GM12878 (cell line): ENCODE measurements around the gene TFAP2E. TPM values are rescaled to one million over a fixed set of nuclear protein-coding genes. Genes with fewer than 3 reads are reported as not detected.
A peak's percentile ranks its signal among the peaks of the same experiment; 100 is the strongest.

ENCODE experiments used
- BACH1 ChIP-seq: fragments of 450-650 bp; IDR thresholded peaks from 2 replicates; pipeline ENCODE4 v1.6.1; 2017; ENCODE audit warnings: mild to moderate bottlenecking, borderline replicate concordance
- BCL11A ChIP-seq: IDR thresholded peaks from 2 replicates; pipeline ENCODE4 v1.6.1; 2011; ENCODE audit warnings: low read depth, low read length
- BRCA1 ChIP-seq: IDR thresholded peaks from 2 replicates; pipeline ENCODE4 v1.6.1; 2011; ENCODE audit warnings: low read depth, low read length, improper control_type of control experiment
- CEBPB ChIP-seq, 2 experiments: fragments of 150-350 bp in 1 of 2; IDR thresholded peaks; 2 replicates each; pipeline ENCODE4 v1.6.1; 2012 to 2014; ENCODE audit warnings: low read depth in 2 of 2, low read length in 2 of 2, borderline replicate concordance in 1 of 2, inconsistent platforms in 1 of 2
- CHD1 ChIP-seq: IDR thresholded peaks from 2 replicates; pipeline ENCODE4 v1.6.1; 2012; ENCODE audit warnings: low read depth, low read length, improper control_type of control experiment
- EP300 ChIP-seq, 2 experiments: fragments of 150-350 bp in 1 of 2; IDR thresholded peaks; 2 replicates each; pipeline ENCODE4 v1.6.1; 2011 to 2012; ENCODE audit warnings: low read depth in 2 of 2, low read length in 2 of 2, borderline replicate concordance in 1 of 2, improper control_type of control experiment in 1 of 2, inconsistent platforms in 1 of 2; ENCODE audit not compliant: control insufficient read depth in 1 of 2
- HDGF ChIP-seq: fragments of 450-650 bp; IDR thresholded peaks from 2 replicates; pipeline ENCODE4 v1.6.1; 2016; ENCODE audit warnings: antibody characterized with exemption
- KAT2A ChIP-seq: conservative IDR thresholded peaks from 2 replicates; pipeline ENCODE4 v1.6.1; 2011; ENCODE audit warnings: low read depth, low read length; ENCODE audit not compliant: control insufficient read depth
- MEF2A ChIP-seq: IDR thresholded peaks from 2 replicates; pipeline ENCODE4 v1.6.1; 2011; ENCODE audit warnings: low read depth, mild to moderate bottlenecking, low read length, moderate library complexity; ENCODE audit not compliant: insufficient read depth
- MYB ChIP-seq: fragments of 150-350 bp; IDR thresholded peaks from 2 replicates; pipeline ENCODE4 v1.6.1; 2014; ENCODE audit warnings: mild to moderate bottlenecking, low read depth, low read length, borderline replicate concordance
- NFYA ChIP-seq: IDR thresholded peaks from 2 replicates; pipeline ENCODE4 v1.6.1; 2011; ENCODE audit warnings: low read depth, mild to moderate bottlenecking, low read length, improper control_type of control experiment, borderline replicate concordance
- NFYB ChIP-seq: IDR thresholded peaks from 2 replicates; pipeline ENCODE4 v1.6.1; 2011; ENCODE audit warnings: low read depth, mild to moderate bottlenecking, low read length, improper control_type of control experiment, moderate library complexity; ENCODE audit not compliant: insufficient read depth
- PAX5 ChIP-seq: IDR thresholded peaks from 2 replicates; pipeline ENCODE4 v1.6.1; 2011; ENCODE audit warnings: low read depth, low read length, borderline replicate concordance
- POU2F2 ChIP-seq: IDR thresholded peaks from 3 replicates; pipeline ENCODE4 v1.6.1; 2011; ENCODE audit warnings: low read depth, mild to moderate bottlenecking, low read length, borderline replicate concordance
- STAT1 ChIP-seq: fragments of 450-650 bp; conservative IDR thresholded peaks from 2 replicates; pipeline ENCODE4 v1.6.1; 2014; ENCODE audit warnings: antibody characterized with exemption, mild to moderate bottlenecking
- YY1 ChIP-seq: IDR thresholded peaks from 2 replicates; pipeline ENCODE4 v1.6.1; 2011; ENCODE audit warnings: low read depth, mild to moderate bottlenecking, low read length
- ZBED1 ChIP-seq: IDR thresholded peaks from 2 replicates; pipeline ENCODE4 v1.6.1; 2016; ENCODE audit warnings: borderline replicate concordance
- ZNF207 ChIP-seq: fragments of 450-650 bp; IDR thresholded peaks from 2 replicates; pipeline ENCODE4 v1.6.1; 2014; ENCODE audit warnings: antibody characterized with exemption, mild to moderate bottlenecking, borderline replicate concordance
- polyA plus RNA-seq, 11 experiments: library from polyadenylated mRNA; depleted of rRNA in 4 of 11; unstranded in 6 of 11; stranded (reverse) in 5 of 11; fragments of >200 nt; fragmentation: Nextera tagmentation in 4 of 11; fragmentation: Illumina TruSeq in 1 of 11; extraction: Ambion mirVana in 4 of 11; extraction: Trizol in 1 of 11; gene quantifications; 1 replicate in 1 of 11; 2 replicates in 10 of 11; pipeline versions ENCODE4 v1.2.1 to v1.2.3, GENCODE V29; 2011 to 2016; ENCODE audit warnings: inconsistent platforms in 2 of 11, missing spikeins in 2 of 11, low read depth in 1 of 11
- total RNA-seq, 4 experiments: library from RNA; depleted of rRNA in 3 of 4; stranded (reverse); fragments of >200 nt in 3 of 4; fragmentation: Illumina TruSeq in 1 of 4; extraction: Trizol in 1 of 4; gene quantifications; 2 replicates each; pipeline versions ENCODE4 v1.2.1 to v1.2.3, GENCODE V29; 2013 to 2021
- TF ChIP-seq, protein P1 (sequence below): fragments of 150-350 bp; IDR thresholded peaks from 2 replicates; pipeline ENCODE4 v1.6.1; 2016; ENCODE audit warnings: low read depth, low read length
- TF ChIP-seq, protein P2 (sequence below): IDR thresholded peaks from 2 replicates; pipeline ENCODE4 v1.6.1; 2012; ENCODE audit warnings: mild to moderate bottlenecking, low read depth, low read length
- TF ChIP-seq, protein P3 (sequence below): fragments of 150-350 bp; IDR thresholded peaks from 2 replicates; pipeline ENCODE4 v1.6.1; 2014; ENCODE audit warnings: mild to moderate bottlenecking, low read depth, low read length

The TFAP2E gene
- total and polyA plus RNA-seq, 10 of the 15 experiments (the other 5 are each of a cell fraction or from before 2014, with no cell fraction given), result 0.10 to 1.1 (median 0.43) TPM

DNA sequence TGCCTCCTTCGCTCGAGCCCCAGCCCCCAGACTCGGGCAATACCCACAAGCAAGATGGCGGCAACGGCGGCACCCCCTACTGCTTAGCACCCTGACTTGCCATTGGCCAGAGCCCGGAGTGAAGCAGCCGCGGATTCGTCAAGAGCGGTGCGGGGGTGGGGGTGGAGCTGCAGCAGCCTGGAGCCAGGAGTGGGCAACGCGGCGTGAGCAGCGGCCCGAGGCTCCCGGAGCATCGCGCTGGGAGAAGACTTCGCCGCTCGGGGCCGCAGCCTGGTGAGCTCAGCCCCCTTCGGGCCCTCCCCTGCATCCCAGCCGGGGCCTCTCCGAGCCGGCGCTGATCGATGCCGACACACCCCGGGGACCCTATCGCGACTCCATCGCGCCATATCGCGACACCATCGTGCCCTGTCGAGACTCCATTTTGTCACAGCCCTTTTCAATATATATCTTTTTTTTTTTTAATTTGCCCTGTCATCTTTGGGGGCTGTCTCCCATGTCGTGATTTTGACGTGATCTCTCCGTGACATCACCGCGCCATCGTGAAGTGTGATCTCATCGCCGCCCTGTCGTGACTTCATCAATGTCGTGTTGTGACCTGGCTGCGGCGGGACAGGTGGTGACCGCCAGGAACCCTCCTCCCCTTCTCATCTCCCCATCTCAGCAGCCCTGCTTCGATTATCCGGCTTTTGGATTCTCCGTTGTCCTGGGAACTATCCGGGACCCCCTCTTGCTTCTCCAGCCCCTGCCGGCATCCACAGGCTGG, 15.3 kb upstream of the TFAP2E start, which contains the start of gene NCDN (continued):
- 0 out of 2 replicates have a peak, but pooled peaks have one; percentile 50 for TF ChIP-seq STAT1
- no peak for TF ChIP-seq EP300 (IDR thresholded peaks at IDR 0.05; ENCODE audit: borderline replicate concordance in 1 of 2, control insufficient read depth in 1 of 2, low read depth in 2 of 2, low read length in 2 of 2)
- TF ChIP-seq, protein P1, sequence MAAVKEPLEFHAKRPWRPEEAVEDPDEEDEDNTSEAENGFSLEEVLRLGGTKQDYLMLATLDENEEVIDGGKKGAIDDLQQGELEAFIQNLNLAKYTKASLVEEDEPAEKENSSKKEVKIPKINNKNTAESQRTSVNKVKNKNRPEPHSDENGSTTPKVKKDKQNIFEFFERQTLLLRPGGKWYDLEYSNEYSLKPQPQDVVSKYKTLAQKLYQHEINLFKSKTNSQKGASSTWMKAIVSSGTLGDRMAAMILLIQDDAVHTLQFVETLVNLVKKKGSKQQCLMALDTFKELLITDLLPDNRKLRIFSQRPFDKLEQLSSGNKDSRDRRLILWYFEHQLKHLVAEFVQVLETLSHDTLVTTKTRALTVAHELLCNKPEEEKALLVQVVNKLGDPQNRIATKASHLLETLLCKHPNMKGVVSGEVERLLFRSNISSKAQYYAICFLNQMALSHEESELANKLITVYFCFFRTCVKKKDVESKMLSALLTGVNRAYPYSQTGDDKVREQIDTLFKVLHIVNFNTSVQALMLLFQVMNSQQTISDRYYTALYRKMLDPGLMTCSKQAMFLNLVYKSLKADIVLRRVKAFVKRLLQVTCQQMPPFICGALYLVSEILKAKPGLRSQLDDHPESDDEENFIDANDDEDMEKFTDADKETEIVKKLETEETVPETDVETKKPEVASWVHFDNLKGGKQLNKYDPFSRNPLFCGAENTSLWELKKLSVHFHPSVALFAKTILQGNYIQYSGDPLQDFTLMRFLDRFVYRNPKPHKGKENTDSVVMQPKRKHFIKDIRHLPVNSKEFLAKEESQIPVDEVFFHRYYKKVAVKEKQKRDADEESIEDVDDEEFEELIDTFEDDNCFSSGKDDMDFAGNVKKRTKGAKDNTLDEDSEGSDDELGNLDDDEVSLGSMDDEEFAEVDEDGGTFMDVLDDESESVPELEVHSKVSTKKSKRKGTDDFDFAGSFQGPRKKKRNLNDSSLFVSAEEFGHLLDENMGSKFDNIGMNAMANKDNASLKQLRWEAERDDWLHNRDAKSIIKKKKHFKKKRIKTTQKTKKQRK, result no peak
- no peak for TF ChIP-seq HDGF
- TF ChIP-seq YY1, result peak; percentile 100
- TF ChIP-seq PAX5, result peak; percentile 84
- peak; percentile 91 for TF ChIP-seq NFYB
- no peak for TF ChIP-seq KAT2A
- TF ChIP-seq ZBED1, result peak; percentile 100
- TF ChIP-seq CHD1, result peak; percentile 87; the same call in 1 of the 2 replicates
- peak; percentile 29; the same call in 1 of the 3 replicates for TF ChIP-seq POU2F2
- TF ChIP-seq CEBPB (IDR thresholded peaks at IDR 0.05; ENCODE audit: borderline replicate concordance in 1 of 2, low read depth in 2 of 2, low read length in 2 of 2), result no peak
- TF ChIP-seq, protein P2, sequence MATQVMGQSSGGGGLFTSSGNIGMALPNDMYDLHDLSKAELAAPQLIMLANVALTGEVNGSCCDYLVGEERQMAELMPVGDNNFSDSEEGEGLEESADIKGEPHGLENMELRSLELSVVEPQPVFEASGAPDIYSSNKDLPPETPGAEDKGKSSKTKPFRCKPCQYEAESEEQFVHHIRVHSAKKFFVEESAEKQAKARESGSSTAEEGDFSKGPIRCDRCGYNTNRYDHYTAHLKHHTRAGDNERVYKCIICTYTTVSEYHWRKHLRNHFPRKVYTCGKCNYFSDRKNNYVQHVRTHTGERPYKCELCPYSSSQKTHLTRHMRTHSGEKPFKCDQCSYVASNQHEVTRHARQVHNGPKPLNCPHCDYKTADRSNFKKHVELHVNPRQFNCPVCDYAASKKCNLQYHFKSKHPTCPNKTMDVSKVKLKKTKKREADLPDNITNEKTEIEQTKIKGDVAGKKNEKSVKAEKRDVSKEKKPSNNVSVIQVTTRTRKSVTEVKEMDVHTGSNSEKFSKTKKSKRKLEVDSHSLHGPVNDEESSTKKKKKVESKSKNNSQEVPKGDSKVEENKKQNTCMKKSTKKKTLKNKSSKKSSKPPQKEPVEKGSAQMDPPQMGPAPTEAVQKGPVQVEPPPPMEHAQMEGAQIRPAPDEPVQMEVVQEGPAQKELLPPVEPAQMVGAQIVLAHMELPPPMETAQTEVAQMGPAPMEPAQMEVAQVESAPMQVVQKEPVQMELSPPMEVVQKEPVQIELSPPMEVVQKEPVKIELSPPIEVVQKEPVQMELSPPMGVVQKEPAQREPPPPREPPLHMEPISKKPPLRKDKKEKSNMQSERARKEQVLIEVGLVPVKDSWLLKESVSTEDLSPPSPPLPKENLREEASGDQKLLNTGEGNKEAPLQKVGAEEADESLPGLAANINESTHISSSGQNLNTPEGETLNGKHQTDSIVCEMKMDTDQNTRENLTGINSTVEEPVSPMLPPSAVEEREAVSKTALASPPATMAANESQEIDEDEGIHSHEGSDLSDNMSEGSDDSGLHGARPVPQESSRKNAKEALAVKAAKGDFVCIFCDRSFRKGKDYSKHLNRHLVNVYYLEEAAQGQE, result no peak
- peak; percentile 80 for TF ChIP-seq ZNF207
- no peak for TF ChIP-seq BRCA1
- TF ChIP-seq MYB, result no peak
- TF ChIP-seq BACH1, result peak; percentile 100
- TF ChIP-seq MEF2A, result peak; percentile 55; the same call in 1 of the 2 replicates
- no peak for TF ChIP-seq BCL11A
- TF ChIP-seq NFYA, result peak; percentile 65
- TF ChIP-seq, protein P3, sequence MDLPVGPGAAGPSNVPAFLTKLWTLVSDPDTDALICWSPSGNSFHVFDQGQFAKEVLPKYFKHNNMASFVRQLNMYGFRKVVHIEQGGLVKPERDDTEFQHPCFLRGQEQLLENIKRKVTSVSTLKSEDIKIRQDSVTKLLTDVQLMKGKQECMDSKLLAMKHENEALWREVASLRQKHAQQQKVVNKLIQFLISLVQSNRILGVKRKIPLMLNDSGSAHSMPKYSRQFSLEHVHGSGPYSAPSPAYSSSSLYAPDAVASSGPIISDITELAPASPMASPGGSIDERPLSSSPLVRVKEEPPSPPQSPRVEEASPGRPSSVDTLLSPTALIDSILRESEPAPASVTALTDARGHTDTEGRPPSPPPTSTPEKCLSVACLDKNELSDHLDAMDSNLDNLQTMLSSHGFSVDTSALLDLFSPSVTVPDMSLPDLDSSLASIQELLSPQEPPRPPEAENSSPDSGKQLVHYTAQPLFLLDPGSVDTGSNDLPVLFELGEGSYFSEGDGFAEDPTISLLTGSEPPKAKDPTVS, result no peak
